Activated T-cell treated with anti-CD3 and anti-CD28 coated beads, Interleukin-2, amount 50 U/mL, for 48 hours (primary cell): ENCODE measurements around the gene EVL.
"Not testable (repeated sequence)": the region's sequence is repeated elsewhere in the genome, so short reads cannot be mapped to it uniquely, and the experiment has no call there.

Experiments
- DNase-seq, 2 experiments: peaks; one replicate each; pipeline ENCODE4 v3.0.0-alpha.2; 2020

Gene EVL

DNA sequence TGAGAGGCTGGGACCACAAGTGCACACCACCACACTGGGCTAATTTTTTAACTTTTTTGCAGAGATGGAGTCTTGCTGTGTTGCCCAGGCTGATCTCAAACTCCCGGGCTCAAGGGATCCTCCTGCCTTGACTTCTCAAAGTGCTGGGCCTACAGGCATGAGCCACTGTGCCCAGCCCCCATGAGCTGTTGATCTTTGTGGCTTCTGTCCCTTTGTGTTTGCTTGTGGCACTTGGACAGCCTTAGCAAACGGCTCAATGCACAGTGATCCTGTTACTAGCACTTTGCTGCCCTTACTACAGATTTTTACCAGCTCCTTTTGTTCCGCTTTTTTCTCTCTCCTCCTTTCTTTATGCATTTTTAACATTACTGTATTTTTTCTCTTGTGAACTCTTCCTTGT is 25.3 kb upstream of the EVL start:
- DNase-seq, result no peak

- DNase-seq, result no peak
These were observed 24.0 kb upstream of the EVL start for GRCh38 chr14:100041271-100041670.

- DNase-seq, result no peak
These were observed 22.9 kb upstream of the EVL start for GRCh38 chr14:100042286-100042685.

- no peak for DNase-seq
These were observed 19.4 kb upstream of the EVL start for GRCh38 chr14:100045642-100046344.

DNA sequence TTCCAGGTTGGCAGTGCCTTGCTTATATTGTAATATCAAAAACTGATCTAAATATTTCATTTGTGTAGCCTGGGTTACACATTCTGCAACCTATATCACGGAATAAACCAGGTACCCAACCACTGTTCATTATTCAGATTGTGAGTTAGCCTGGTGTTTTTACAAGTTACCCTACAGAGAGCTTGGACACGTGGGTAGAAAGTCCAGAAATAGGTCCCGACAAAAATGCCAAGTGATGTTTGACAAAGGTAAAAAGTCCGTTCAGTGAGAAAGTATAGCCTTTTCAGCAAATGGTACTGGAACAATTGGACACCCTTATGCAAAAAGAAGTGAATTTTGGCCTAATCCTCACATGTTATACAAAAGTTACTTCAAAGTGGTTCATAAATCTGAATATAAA is 17.6 kb upstream of the EVL start:
- no peak for DNase-seq

DNA sequence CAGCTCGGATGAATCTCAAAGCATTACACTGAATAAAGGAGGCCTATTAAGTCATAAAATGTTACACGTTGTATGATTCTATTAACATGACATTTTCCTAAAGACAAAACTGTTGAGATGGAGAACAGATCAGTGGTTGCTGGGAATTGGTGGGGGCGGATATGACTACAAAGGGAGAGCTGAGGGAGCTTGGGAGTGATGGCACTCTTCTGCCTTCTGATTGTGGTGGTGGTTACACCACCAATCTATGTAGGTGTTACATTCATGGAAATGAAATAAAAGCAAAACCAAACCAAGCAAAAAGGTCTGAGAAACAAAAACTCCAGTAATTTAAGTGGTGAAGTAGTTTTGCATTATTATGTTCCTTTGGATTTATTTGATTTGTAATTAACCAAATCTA is 16.4 kb upstream of the EVL start:
- DNase-seq, result peak; percentile 41 to 44

GRCh38 chr14:100049220-100049619 is 16.0 kb upstream of the EVL start:
- DNase-seq, result no peak

- DNase-seq, result no peak
These were observed 14.1 kb upstream of the EVL start for GRCh38 chr14:100051103-100051502.

- no peak for DNase-seq
These were observed 13.7 kb upstream of the EVL start for GRCh38 chr14:100051543-100051942.

DNA sequence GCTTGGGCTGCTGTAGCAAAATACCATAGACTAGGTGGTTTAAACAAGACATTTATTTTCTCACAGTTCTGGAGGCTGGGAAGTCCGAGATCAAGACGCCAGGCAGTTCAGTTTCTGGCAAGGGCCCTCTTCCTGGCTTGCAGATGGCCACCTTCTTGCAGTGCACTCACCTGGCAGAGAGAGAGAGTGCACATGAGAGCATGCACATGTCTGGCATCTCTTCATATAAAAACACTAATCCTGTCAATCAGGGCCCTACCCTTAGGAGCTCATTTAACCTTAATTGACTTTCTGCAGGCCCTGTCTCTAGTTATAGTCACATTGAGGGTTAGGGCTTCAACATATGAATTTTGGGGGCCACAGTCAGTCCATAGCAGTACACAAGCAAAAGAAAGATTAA is 12.4 kb upstream of the EVL start:
- no peak for DNase-seq

- DNase-seq, result no peak
These were observed 10.7 kb upstream of the EVL start for GRCh38 chr14:100054316-100055075.

- DNase-seq, result no peak
These were observed 8.8 kb upstream of the EVL start for GRCh38 chr14:100056431-100056830.

GRCh38 chr14:100056964-100057795 is 8.0 kb upstream of the EVL start:
- DNase-seq, result no peak

GRCh38 chr14:100058777-100059437 is 6.3 kb upstream of the EVL start:
- no peak for DNase-seq

DNA sequence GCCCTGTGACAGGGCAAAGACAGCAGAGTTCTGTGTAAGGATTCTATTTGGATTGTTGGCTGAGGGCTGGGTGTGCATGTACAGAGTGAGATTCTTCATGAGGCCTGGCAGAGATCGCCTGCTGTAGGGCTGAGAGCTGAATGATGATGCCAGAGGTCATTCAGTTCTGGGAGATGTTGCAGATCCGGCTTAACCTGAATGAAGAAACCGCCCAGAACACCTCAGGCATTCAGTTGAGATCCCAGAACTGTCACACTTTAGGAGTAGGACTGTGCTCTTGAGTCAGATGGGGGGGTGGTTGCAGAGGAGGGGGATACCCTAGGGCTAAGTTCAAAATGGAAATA is 5.8 kb upstream of the EVL start:
- DNase-seq, result no peak

DNA sequence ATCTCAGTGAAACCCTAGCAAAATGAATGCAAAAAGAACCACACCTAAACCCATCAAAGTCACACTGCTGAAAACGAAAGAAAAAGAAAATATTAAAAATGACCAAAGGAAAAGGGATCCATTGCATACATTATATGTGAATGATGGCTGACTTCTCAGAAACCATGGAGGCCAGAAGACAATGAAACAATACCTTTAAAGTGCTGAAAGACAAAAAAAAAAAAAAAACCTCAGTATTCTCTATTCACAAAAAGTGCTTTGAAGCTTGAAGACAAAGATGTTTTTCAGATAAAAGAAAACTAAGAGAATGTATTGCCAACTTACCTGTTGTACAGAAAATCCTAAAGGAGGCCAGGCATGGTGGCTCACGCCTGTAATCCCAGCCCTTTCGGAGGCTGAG is 4.5 kb upstream of the EVL start:
- DNase-seq, result no peak

DNA sequence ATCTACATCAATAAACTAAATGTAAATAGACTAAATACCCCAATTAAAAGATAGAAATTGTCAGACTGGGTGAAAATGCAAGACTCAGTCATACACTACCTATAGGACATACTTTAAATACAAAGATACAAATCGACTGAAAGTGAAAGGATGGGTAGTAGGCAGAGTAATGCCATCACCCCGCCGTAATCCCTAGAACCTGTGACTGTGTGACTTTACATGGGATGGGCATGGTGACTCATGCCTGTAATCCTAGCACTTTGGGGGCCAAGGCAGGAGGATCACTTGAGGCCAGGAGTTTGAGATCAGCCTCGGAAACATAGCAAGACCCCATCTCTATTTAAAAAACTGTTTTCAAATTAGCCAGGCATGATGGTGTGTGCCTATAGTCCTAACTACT is 2.6 kb upstream of the EVL start:
- peak in 1 of 2 experiments; percentile 66 for DNase-seq

DNA sequence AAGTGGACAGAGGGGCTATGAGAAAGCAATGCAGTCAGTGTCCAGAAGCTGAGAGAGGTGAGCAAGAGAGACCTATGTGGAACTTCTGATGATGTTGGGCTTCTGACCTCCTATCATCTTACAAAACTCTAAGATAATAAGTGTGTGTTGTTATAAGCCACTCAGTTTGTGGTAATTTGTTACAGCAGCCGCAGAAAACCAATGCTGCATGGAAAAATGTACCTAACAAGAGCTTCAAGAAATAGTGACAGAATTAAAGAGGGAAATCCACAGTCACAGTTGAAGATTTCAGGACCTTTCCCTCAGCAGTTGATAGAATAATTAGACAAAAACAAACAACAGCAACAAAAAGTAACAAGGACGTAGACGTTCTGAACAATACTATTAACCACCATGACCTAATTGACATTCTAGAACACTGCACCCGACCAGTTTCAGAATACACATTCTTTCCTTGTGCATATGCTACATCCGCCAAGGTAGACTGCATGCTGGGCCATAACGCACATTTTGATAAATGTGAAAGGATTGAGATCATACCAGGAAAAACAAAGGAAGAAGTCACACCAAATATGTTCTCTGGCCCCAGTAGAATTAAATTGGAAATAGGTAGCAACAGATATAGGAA is 1.8 kb upstream of the EVL start:
- DNase-seq, result no peak

DNA sequence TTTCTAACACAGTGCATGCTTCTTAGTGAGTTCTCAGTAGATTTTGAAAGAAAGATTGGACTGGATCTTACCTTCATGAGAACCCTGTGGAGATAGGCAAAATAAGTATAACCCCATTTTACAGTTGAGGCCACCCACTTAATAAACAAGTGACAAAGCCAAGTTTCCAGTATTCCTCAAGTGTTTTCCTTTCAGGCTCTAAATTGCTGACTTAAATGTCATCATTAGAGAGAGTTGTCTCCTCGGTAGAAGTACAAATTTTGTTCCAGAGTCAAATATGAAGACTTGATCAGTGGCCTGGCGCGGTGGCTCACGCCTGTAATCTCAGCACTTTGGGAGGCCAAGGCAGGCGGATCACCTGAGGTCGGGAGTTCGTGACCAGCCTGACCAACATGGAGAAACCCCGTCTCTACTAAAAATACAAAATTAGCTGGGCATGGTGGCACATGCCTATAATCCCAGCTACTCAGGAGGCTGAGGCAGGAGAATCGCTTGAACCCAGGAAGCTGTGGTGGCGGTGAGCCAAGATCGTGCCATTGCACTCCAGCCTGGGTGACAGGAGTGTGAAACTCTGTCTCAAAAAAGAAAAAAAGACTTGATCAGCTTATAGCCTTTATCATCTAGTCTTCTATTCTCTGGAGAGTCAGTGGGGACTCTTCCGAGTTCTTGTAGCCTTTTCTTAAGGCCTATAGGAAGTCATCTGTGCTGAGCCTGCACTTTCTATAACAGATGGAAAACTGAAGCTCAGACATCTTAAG is 708 bp upstream of the EVL start:
- DNase-seq, result not testable (repeated sequence)

DNA sequence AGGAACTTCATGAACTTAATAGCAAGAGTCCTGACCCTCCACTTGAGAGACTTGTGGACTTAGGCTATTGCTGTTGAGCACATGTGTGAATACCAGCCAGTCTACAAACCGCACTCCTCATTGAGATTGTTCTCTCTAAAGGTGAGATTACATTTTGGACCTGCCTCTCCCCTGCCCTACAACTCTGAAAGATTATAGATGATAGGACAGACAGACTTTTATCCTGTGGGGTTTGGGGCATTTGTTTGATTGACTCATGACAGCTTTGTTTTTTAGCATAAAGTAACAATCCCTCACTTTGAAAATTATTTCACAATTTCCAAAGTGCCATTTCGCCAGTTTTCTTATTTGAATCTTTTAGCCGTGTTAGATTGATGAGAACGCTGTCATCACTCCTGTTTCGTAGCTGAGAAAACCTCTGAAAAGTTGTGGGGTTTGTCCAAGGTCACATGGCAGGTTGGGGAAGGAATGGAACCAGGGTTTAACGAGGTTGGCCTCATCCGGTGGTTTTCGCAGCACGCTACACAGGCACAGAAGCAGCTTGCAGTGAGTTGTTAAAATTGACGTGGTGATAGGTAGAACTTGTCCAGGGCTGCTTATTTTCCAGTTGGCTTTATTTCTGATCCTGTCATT is 836 bp downstream of the EVL start:
- peak; percentile 79 to 82 for DNase-seq

- peak; percentile 68 for DNase-seq
These were observed 1.7 kb downstream of the EVL start for GRCh38 chr14:100066962-100067361.

DNA sequence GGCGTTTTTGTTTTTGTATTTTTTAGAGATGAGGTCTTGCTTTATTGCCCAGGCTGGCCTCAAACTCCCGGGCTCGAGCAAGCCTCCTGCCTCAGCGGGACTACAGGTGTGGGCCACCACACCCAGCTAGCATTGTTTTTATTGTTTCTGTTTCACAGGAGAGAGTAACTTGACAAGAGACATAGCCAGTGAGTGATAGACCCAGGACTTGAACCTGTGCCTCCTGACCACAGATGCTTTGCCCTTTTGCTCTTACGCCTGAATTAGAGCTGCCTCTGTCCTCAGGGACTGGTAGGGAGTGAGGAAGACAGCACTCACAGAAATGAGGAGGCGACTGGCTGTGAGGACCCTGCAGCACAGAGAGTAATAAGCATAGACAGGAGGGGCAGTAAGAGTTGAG is 2.3 kb downstream of the EVL start:
- no peak for DNase-seq
